GM10266 (cell line): ENCODE data around the gene ITGA8.

ENCODE experiments used
- DNase-seq: peaks from one replicate; pipeline ENCODE4 v3.0.0; 2012; ENCODE audit errors: extremely low spot score
- CTCF ChIP-seq: IDR thresholded peaks from 2 replicates; pipeline ENCODE4 v1.5.1; 2012; ENCODE audit warnings: mild to moderate bottlenecking, low read depth; ENCODE audit not compliant: control insufficient read depth, insufficient read depth; ENCODE audit errors: missing control alignments

The ITGA8 gene

GRCh38 chr10:15624401-15625196 is 95.1 kb downstream of the ITGA8 start:
- DNase-seq: no peak
- no peak for TF ChIP-seq CTCF

GRCh38 chr10:15620836-15621515 is 98.7 kb downstream of the ITGA8 start:
- no peak for DNase-seq
- no peak for TF ChIP-seq CTCF

- no peak for TF ChIP-seq CTCF
Observed at GRCh38 chr10:15620337-15620736, 99.4 kb downstream of the ITGA8 start.

GRCh38 chr10:15609246-15609645 is 110.5 kb downstream of the ITGA8 start:
- no peak for TF ChIP-seq CTCF
- DNase-seq: no peak

More at GRCh38 chr10:15620337-15620736, 99.4 kb downstream of the ITGA8 start:
- DNase-seq: no peak

- no peak for TF ChIP-seq CTCF
- no peak for DNase-seq
Observed at GRCh38 chr10:15606377-15606776, 113.3 kb downstream of the ITGA8 start.

- DNase-seq: no peak
- no peak for TF ChIP-seq CTCF
Observed at GRCh38 chr10:15605740-15606369, 113.9 kb downstream of the ITGA8 start.
